Glomerular endothelial cell (primary cell): ENCODE results near the gene VPS35. TPM values are rescaled to one million over a fixed set of nuclear protein-coding genes. Genes with fewer than 3 reads are reported as not detected.
"Not testable (repeated sequence)": the region's sequence is repeated elsewhere in the genome, so short reads cannot be mapped to it uniquely, and the experiment has no call there.

ENCODE experiments used
- DNase-seq: peaks from one replicate; pipeline ENCODE4 v3.0.0-alpha.2; 2011; ENCODE audit warnings: low read depth, low spot score; ENCODE audit errors: extremely low read depth
- total RNA-seq: library from RNA; depleted of rRNA; stranded (reverse); fragments of >200 nt; gene quantifications from 2 replicates; pipeline ENCODE4 v1.2.3, GENCODE V29; 2015

Gene VPS35
- total RNA-seq, 1 donor from 2014 or later = 71.4 TPM

DNA sequence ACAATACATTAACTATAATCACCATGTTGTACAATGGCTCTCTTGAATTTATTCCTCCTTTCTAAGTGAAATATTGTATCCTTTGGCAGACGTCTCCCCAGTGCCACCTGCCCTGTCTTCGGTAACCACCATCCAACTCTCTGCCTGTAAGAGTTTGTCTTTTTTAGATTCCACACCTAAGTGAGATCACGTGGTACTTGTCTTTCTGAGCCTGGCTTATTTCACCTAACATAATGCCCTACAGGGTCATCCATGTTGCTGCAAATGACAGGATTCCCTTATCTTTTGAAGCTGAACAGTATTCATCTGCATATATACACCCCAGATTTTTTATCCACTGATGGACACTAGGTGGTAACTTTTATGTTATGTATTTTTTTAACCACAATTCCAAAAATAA lies 24.7 kb upstream of the VPS35 start:
- DNase-seq = no peak

GRCh38 chr16:46712911-46713310 lies 23.9 kb upstream of the VPS35 start:
- DNase-seq = no peak

DNA sequence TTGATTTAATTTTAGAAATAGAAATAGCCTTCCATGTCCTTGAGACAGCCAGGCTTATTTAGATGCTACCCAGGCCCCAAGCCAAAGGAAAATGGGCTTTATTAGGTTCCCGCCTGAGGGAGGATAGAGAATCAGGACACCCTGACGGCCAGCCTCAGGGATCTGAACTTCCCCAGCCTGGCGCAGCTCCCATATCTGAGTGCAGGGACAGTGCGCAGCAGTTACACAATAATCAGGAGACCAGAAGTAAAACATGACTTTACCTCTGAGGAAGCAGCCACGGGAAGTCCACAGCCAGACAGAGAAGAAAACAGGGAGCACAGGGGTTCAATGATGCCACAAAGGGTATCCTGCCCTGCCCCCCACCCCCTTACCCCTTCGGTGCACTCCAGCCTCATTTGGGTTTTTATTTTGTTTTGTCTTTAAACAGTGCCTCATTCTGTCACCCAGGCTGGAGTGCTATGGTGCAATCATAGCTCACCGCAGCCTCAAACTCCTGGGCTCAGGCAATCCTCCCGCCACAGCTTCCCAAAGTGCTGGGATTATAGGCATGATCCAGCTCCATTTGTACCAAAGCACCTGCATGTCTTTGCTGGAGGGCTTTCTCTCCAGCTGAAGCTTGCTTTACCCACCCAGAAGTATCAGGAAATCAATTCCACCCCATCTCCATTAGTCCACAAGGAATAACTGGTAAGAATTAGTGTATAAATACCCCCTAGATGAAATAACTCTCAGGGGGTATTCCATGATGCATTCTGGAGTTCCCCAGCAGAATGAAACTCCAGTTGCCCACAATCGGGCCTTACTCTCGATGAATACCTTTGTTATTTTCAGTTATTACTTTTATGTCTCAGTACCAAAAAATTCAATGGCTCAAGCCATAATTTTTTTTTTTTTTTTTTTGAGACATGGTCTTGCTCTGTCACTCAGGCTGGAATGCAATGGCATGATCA lies 22.4 kb upstream of the VPS35 start:
- DNase-seq = no peak

- no peak for DNase-seq
Measured at GRCh38 chr16:46709469-46710005, 20.6 kb upstream of the VPS35 start.

- DNase-seq = no peak
Measured at GRCh38 chr16:46706642-46707041, 17.7 kb upstream of the VPS35 start.

DNA sequence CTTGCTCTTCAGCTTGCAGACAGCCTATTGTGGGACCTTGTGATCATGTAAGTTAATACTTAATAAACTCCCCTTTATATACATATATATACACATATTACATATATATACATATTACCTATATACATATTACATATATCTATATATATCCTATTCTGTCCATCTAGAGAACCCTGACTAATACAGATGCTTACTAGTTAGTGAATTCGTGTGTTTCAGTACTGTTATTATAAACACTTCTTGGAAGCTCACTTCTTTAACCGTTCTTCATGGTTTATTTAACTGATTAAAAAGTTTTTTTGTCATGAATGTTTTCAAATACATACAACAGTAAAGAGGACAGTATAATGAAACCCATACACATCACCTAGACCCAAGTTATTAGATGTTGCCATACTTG lies 13.1 kb upstream of the VPS35 start:
- DNase-seq = no peak

DNA sequence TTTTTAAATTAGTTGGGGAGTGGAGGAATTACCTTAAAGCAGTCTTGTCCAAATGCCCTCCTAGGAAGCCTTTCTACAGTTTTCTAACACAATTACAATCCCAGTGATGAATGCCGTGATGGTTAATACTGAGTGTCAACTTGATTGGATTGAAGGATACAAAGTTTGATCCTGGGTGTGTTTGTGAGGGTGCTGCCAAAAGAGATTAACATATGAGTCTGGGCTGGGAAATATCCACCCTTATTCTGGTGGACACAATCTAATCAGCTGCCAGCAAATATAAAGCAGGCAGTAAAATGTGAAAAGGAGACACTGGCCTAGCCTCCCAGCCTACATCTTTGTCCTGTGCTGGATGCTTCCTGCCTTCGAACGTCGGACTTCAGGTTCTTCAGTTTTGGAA lies 12.6 kb upstream of the VPS35 start:
- no peak for DNase-seq

DNA sequence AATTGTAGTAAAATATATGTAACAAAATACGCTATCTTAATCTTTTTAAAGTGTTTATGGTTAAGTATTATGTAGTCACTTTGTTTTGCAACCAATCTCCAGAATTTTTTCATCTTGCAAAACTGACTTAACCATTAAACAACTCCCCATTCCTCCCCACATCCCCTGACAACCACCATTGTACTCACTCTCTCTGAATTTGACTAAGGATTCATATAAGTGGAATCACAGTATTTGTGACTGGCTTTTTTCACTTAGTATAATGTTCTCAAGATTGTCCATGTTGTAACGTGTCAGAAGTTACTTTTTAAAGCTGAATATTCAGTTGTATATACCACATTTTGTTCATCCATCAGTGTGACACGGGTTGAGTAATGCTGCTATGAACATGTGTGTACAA lies 11.1 kb upstream of the VPS35 start:
- DNase-seq = no peak

DNA sequence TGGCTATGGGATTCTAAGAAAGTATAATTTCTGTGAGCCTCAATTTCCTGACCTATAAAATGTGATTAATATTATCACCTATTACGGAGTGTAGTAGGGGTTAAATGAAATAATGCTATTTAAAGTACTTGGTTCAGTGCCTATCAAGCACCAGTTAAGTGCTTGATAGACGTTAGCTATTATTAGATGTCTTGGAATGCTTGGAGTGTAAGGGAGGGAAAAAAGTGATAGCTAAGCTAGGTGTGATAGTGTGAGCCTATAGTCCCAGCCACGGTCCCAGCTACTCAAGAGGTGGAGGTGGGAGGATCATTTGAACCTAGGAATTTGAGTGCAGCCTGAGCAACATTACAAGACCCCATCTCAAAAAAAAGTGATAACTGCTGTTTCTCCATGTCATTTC lies 8.0 kb upstream of the VPS35 start:
- DNase-seq = no peak

DNA sequence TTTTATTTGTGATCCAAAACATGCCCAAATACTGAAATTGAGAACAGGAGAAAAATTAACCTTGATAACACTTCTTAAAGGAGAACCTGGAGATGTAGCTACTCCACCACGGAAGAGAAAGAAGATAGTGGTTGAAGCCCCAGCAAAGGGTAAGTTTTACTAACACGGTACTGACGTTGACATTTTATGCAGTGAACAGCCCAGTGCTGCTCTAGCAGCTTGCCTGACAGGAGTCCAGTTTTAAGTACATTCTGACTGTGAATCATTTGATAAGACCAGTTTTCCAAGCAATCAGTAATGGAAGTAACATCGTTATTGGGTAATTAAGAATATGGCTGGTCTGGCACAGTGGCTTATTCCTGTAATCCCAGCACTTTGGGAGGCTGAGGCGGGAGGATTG lies 7.0 kb upstream of the VPS35 start:
- DNase-seq = no peak

DNA sequence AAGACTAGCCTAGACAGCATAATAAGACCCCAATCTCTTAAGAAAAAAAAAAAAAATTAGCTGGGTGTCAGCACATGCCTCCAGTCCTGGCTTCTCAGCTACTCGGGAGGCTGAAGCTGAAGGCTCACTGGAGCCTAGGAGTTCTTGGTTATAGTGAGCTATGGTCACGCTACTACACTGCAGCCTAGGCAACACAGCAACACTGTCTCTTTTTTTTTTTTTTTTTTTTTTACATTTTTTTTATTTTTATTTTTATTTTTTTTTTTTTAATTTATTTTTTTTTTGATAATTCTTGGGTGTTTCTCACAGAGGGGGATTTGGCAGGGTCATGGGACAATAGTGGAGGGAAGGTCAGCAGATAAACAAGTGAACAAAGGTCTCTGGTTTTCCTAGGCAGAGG lies 4.6 kb upstream of the VPS35 start:
- DNase-seq = no peak

DNA sequence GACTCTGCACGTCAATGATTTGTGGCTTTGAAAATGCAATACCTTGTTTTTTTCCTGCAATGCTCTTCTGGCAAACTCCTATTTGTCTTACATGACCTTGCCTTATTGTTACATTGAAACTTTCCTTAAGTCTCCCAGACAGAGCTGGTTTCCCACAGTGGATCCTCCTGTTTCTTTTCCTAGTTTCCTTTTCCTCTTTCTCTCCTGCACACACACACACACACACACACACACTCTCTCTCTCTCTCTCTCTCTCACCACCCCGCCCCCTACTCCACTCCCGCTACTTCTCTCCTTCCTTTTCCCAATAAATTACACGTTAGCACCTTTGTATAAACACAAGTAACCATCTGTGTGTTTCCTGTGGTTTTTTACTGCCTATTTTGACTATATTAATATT lies 2.7 kb upstream of the VPS35 start:
- no peak for DNase-seq

- no peak for DNase-seq
Measured at GRCh38 chr16:46690281-46691178, 1.6 kb upstream of the VPS35 start.

DNA sequence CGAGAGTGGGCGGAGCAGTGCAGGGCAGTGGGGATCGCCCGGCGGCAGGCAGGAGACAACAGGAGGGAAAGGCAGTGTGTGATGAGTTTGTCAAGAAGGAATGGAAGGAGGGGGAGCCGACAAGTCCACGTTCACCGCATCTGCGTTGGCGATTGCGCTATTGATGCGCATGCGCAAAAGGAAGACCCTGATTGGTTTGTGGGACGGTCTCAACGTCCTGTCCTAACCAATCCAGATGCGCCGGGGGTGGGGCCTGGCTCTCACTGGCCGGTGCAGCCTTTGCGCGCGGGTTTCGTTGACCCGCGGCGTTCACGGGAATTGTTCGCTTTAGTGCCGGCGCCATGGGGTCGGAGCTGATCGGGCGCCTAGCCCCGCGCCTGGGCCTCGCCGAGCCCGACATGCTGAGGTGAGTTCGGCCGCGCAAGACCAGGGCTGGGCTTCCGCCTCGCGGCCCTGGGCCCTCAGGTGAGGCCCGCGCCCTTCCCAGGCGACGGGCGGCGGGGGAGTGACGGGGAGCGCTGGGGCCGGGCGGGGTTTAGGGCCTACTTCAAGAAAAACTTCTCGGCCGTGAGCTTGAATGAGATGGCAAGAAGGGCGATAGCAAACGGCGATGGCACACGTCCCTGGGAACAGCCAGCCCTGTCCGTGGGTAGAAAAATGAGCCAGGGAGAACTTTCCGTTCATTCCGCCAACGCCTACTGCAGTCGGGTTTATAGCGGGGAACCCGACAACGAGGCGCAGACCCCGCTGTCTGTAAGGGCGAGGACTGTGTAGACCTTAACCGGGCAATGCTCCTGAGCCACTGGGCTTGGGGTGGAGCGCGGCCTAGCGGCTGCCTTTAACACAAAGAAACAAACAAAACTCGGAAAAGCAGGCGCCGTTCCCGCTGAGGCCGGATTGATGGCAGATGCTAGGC lies 645 bp upstream of the VPS35 start, which contains the start of gene ORC6:
ORC6 (plus strand) TSS at position 295 of the 916 bp plus-strand sequence; CDS start at position 342, 47 bp downstream.
- DNase-seq = no peak

GRCh38 chr16:46688101-46688653 lies 801 bp downstream of the VPS35 start:
- DNase-seq = no peak

DNA sequence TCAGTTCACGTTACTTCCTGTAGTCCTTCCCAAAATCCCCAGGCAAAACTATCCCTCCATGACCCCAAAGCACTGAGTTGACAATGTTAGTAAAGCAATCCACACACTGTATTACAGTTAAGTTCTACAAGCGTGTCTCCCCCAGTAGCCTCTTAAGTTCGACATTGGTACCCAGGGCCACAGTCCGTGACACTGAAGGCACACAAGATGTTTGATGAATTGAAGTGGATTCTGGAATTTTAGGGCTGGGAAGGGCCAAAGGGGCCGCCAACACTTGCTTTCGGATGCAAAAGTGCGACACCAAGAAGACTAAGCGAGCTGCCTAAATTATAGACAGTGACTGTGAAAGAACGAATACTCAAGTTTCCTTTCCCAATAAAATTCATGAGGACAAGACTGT lies 1.5 kb downstream of the VPS35 start:
- no peak for DNase-seq

- DNase-seq = no peak
Measured at GRCh38 chr16:46686815-46687473, 2.0 kb downstream of the VPS35 start.

DNA sequence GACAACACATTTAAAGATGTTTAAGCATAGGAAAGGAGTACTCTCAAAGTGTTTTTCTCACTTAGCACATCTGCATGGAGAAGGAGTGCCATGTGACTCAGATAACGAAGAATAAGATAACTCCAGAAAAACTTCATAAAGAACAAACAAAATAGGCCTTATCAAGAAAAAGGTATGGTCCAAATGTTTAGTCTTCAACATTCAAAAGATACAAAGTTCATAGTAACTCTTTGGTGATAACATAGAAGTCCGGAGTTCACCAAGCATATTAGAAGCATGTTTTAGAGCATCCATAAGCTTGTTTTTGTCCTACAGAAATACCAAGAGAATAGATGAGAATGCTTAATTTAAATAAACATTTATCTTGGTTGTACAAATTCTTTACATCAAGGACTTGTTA lies 7.1 kb downstream of the VPS35 start:
- DNase-seq = not testable (repeated sequence)

GRCh38 chr16:46677943-46678342 lies 11.0 kb downstream of the VPS35 start:
- DNase-seq = not testable (repeated sequence)
